NOMO-1 treated with DMSO at 0.1 percent for 48 hours (cell line): ENCODE measurements around the gene SIPA1L3.

ENCODE experiments used
- DNase-seq: peaks from one replicate; lab custom pipeline; 2025; ENCODE audit not compliant: unreplicated experiment; lab: John Stamatoyannopoulos, UW

The SIPA1L3 gene

GRCh38 chr19:37975596-37976515 lies 68.8 kb downstream of the SIPA1L3 start:
- DNase-seq: no peak

GRCh38 chr19:37977391-37977790 lies 70.4 kb downstream of the SIPA1L3 start:
- no peak for DNase-seq

GRCh38 chr19:37977992-37978391 lies 71.0 kb downstream of the SIPA1L3 start:
- DNase-seq: no peak

GRCh38 chr19:37979547-37980082 lies 72.6 kb downstream of the SIPA1L3 start:
- no peak for DNase-seq

- no peak for DNase-seq
Measured at GRCh38 chr19:37980419-37981170, 73.6 kb downstream of the SIPA1L3 start.

GRCh38 chr19:37981785-37982475 lies 74.9 kb downstream of the SIPA1L3 start:
- no peak for DNase-seq

- no peak for DNase-seq
Measured at GRCh38 chr19:37982655-37983054, 75.6 kb downstream of the SIPA1L3 start.

- DNase-seq: no peak
Measured at GRCh38 chr19:37983153-37983552, 76.1 kb downstream of the SIPA1L3 start.

GRCh38 chr19:37983916-37984315 lies 76.9 kb downstream of the SIPA1L3 start:
- no peak for DNase-seq

- DNase-seq: peak; percentile 2
Measured at GRCh38 chr19:37986048-37986750, 79.2 kb downstream of the SIPA1L3 start.

GRCh38 chr19:37987356-37988332 lies 80.6 kb downstream of the SIPA1L3 start:
- no peak for DNase-seq

GRCh38 chr19:37988758-37989635 lies 82.0 kb downstream of the SIPA1L3 start:
- DNase-seq: no peak

- DNase-seq: no peak
Measured at GRCh38 chr19:37989855-37990254, 82.8 kb downstream of the SIPA1L3 start.

- DNase-seq: no peak
Measured at GRCh38 chr19:37990362-37990761, 83.4 kb downstream of the SIPA1L3 start.

- DNase-seq: no peak
Measured at GRCh38 chr19:37991176-37991835, 84.3 kb downstream of the SIPA1L3 start.

- no peak for DNase-seq
Measured at GRCh38 chr19:37991841-37992248, 84.8 kb downstream of the SIPA1L3 start.

- no peak for DNase-seq
Measured at GRCh38 chr19:37992761-37993160, 85.8 kb downstream of the SIPA1L3 start.

GRCh38 chr19:37994823-37995130 lies 87.8 kb downstream of the SIPA1L3 start:
- DNase-seq: no peak
